MM.1S (cell line): ENCODE measurements around the gene CLCN4.

ENCODE experiments used
- CTCF ChIP-seq: fragments of 300-600 bp; sonication (generic); IDR thresholded peaks from 2 replicates; pipeline ENCODE4 v1.5.1; 2016; ENCODE audit warnings: antibody characterized with exemption, low read length, mixed read lengths
- EZH2phosphoT487 ChIP-seq: fragments of 300-600 bp; sonication (generic); IDR thresholded peaks from 2 replicates; pipeline ENCODE4 v1.6.1; 2018; ENCODE audit warnings: antibody characterized with exemption, low read length

DNA sequence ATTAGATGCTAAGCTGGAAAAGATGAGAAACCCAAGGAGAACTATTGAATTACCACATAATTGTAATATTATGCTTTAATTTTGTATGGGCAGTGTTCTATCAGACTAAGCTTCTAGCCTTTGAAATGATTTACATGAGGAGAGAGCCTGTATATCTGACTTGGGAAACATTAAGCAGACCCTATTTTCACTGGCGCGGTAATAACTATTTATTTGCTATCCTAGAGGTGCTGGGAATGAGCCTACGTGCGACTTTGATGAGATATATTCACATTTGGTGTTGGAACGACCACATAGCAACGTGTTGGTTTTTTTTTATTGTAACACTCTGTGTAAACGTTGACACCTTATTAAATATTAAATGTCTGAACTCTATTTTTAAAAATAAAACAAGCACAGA lies 80.5 kb downstream of the CLCN4 start:
- TF ChIP-seq CTCF (no peak), EZH2phosphoT487 (no peak)
